Activated T-helper 2 cell treated with anti-CD3 and anti-CD28 coated beads, Interferon-gamma antibody, Interleukin-2, Interleukin-4, amounts not matched to agents 10 μg/mL and 5 μg/mL and 100 μg/mL, durations not matched to agents 14 hours and 24 hours and 36 hours (primary cell): ENCODE data around the gene POFUT2. TPM values are rescaled to one million over a fixed set of nuclear protein-coding genes. Genes with fewer than 3 reads are reported as not detected.

Experiments used
- DNase-seq: peaks from one replicate; pipeline ENCODE4 v3.0.0; 2021; ENCODE audit warnings: low spot score
- H3K27ac Mint-ChIP-seq: one replicate; pipeline ENCODE4 v1.8.0; 2021; ENCODE audit warnings: mixed read lengths
- H3K27me3 Mint-ChIP-seq: one replicate; pipeline ENCODE4 v1.8.0; 2021; ENCODE audit warnings: low read depth, mixed read lengths
- H3K36me3 Mint-ChIP-seq: one replicate; pipeline ENCODE4 v1.8.0; 2021; ENCODE audit warnings: low read depth, mixed read lengths
- H3K4me1 Mint-ChIP-seq: one replicate; pipeline ENCODE4 v1.8.0; 2021; ENCODE audit warnings: low read depth, mixed read lengths
- H3K4me3 Mint-ChIP-seq: one replicate; pipeline ENCODE4 v1.8.0; 2021; ENCODE audit warnings: low read depth, mild to moderate bottlenecking, moderate library complexity, mixed read lengths
- H3K9me3 Mint-ChIP-seq: one replicate; pipeline ENCODE4 v1.8.0; 2021; ENCODE audit warnings: mixed read lengths
- intact Hi-C: fragments of 100-400 bp; cut with micrococcal nuclease; formaldehyde crosslinking; loops from one replicate; pipeline ENCODE4 v1.15.1; 2023
- total RNA-seq: library from RNA; stranded (reverse); gene quantifications from 2 replicates; pipeline ENCODE4 v1.2.3, GENCODE V29; 2022

The POFUT2 gene
- total RNA-seq, 1 donor from 2014 or later, result 14.1 TPM

DNA sequence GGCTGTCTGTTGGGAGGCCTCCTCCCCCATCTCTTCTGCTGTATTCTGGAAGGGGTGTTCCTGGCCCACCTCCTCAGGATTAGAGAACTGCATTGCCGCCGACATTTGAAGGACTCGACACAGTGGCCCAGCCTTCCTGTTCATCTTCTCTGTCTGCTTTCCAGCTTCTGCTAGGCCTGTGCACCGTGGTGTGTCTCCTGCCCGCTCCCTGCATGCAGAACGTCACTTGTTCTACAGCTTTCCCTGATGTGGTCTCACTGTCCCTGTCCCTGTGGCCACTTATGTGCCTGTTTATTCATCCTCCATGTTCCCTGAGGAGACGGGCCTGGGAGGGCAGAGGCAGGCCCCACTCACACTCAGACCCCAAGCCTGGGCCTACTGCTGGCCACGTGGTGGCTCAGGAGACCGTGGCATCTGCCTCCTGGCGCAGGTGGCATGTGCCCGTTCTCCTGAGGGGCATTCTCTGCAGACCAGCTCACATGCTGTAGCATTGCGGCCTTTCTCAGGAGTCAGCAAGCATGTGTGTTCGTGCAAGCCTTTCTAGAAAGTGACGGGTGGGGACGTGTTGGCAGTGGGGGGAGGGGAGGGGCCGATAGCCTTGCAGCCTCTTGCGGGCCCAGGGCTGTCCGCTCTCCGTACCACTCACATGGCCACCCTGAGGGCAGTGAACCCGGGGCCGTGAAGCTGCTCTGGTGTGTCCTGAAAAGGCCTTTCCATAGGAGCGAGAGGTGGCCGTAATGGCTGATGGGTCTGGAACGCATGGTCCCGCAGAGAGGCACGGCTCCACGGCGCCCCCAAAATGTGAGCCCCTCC is 35.9 kb downstream of the POFUT2 start:
- no peak overlapping the region for H3K27ac Mint-ChIP-seq
- peaks cover 31% of the 10 kb centered on the region for H3K27me3 Mint-ChIP-seq
- intact Hi-C loops, result no loop called here
- H3K4me1 Mint-ChIP-seq, result peaks cover 7% of the 10 kb centered on the region
- no peak for DNase-seq
- H3K9me3 Mint-ChIP-seq, result no peaks in the 10 kb centered on the region
- H3K4me3 Mint-ChIP-seq, result no peak overlapping the region
- no peaks in the 10 kb centered on the region for H3K36me3 Mint-ChIP-seq

DNA sequence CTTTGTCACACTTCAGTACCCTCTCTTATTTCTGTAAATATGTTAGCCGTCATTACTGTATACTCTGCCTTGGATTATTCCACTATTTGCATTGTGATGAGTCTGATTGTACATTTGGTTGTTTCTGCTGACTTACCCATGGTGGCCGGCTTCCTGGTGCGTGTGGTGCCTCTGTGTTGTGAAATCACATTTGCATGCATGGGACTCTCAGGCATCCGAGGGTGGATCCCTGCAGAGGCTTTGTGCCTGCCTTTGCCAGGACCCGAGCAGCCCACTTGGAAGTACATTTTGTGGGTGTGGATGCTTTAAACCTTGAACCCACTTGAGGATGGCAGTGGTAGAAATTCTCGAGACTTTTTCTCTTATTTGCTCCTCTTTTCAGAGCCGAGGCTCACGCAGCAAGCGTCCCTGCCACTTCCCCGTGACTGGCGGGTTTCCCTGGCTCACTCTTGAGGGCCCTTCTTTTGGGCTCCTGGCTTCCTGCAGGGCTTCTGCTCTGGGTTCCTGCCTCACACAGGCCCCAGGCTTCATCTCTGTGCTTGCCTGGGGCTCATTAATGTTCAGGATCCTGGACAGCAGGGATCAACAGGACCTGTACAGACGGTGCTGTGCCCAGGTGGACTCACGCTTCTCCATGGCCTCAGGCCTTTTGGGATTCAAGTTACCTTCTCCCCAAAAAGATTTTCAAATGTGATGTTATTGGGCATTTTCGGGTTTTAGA is 36.6 kb downstream of the POFUT2 start:
- intact Hi-C loops, result no loop called here
- Mint-ChIP-seq H3K27ac (no peak overlapping the region), H3K27me3 (peaks cover 31% of the 10 kb centered on the region), H3K36me3 (no peaks in the 10 kb centered on the region), H3K9me3 (no peaks in the 10 kb centered on the region), H3K4me1 (peaks cover 5% of the 10 kb centered on the region), H3K4me3 (no peak overlapping the region)
- DNase-seq, result no peak

DNA sequence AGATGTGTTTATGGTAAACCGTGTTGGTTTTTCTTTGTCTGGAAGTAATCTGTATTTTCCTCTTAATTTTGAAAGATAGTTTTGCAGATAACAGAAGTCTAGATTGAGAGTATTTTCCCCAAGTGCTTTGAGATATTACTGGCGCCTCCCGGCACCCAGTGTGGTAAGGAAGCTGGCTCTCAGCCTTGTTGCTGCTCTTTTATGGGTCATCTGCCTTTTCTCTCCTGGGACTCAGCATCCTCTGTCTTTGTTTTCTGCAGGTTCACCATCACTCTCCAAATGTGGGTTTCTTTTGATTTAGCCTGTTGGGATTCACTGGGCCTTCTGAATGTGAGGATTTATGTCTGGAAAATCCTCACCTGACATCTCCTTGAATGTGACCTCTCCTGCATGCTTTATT is 37.4 kb downstream of the POFUT2 start:
- Mint-ChIP-seq H3K27me3 (peaks cover 31% of the 10 kb centered on the region), H3K4me3 (no peak overlapping the region), H3K36me3 (no peaks in the 10 kb centered on the region), H3K9me3 (no peaks in the 10 kb centered on the region), H3K4me1 (peaks cover 2% of the 10 kb centered on the region), H3K27ac (no peak overlapping the region)
- DNase-seq, result no peak
- intact Hi-C loops, result no loop called here

DNA sequence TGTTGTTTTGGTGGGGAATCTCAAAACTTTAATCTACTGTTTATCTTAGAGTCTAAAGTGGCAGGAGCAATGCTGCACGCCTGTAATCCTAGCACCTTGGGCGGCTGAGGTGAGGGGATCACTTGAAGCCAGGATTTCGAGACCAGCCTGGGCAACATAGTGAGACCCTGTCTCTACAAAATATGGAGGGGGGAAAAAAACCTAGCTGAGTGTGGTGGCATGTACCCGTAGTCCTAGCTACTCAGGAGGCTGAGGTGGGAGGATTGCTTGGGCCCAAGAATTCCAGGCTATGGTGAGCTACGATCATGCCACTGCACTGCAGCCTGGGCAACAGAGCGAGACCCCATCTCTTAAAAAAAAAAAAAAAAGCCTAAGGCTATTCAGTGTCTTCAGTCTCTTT is 38.1 kb downstream of the POFUT2 start:
- intact Hi-C loops, result no loop called here
- Mint-ChIP-seq H3K4me1 (no peaks in the 10 kb centered on the region), H3K9me3 (no peaks in the 10 kb centered on the region), H3K27ac (no peak overlapping the region), H3K36me3 (no peaks in the 10 kb centered on the region), H3K4me3 (no peak overlapping the region), H3K27me3 (peaks cover 26% of the 10 kb centered on the region)
- no peak for DNase-seq

DNA sequence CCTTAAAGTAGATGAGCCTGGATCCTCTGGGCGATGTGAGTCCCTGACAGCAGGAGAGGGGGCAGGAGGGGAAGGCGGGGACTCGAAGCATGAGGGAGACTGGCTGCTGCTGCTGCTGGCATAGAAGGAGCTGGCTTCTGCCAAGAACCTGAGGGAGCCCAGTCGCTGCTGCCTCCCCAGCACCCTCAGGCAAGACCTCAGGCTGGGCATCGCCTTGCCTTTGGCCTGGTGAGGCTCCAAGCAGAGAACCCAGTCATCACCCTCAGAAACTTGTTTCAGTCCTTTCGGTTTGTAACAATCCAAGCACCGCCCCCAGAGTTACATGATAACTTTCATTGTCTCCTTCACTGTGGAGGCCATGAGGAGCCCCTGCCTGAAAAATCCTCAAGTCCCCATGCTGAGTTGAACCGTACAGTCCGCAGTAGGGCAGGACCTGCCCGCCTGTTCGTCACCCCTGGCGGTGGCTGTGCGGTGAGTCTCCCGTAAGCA is 38.8 kb downstream of the POFUT2 start:
- peaks cover 26% of the 10 kb centered on the region for H3K27me3 Mint-ChIP-seq
- peaks cover 5% of the 10 kb centered on the region for H3K36me3 Mint-ChIP-seq
- DNase-seq, result no peak
- no peak overlapping the region for H3K4me3 Mint-ChIP-seq
- H3K9me3 Mint-ChIP-seq, result peaks cover 6% of the 10 kb centered on the region
- no peak overlapping the region for H3K27ac Mint-ChIP-seq
- intact Hi-C loops, result no loop called here
- H3K4me1 Mint-ChIP-seq, result no peaks in the 10 kb centered on the region

DNA sequence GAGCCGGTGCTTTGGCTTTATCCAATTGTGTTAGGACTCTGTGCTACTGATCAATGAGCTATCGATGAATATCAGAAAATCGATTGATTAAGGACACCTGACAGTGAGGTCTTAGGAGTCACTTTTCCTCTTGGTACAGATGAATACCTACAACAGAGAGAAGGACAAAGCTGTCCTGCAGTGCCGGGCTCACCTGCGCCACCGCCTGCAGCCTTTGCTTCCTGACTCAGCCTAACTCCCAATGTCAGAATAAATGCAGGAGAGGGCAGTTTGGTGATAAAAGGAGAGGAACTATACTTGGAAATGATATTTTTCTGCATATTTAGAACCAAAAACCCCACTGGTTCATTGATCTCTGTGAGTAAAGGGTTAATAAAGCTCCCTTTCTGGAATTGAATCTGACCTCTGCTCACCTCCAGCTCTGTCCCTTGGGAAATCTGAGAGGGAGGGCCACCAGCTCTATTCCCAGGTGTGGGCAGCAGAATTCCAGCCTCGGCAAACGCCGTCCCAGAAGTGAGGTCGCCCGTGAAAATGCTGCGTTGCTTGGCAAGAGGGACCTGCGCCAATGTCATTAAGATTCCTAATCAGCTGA is 39.3 kb downstream of the POFUT2 start:
- Mint-ChIP-seq H3K4me1 (no peaks in the 10 kb centered on the region), H3K4me3 (no peak overlapping the region), H3K36me3 (peaks cover 5% of the 10 kb centered on the region), H3K27me3 (peaks cover 26% of the 10 kb centered on the region), H3K9me3 (peaks cover 12% of the 10 kb centered on the region), H3K27ac (no peak overlapping the region)
- DNase-seq, result no peak
- intact Hi-C loops, result no loop called here

DNA sequence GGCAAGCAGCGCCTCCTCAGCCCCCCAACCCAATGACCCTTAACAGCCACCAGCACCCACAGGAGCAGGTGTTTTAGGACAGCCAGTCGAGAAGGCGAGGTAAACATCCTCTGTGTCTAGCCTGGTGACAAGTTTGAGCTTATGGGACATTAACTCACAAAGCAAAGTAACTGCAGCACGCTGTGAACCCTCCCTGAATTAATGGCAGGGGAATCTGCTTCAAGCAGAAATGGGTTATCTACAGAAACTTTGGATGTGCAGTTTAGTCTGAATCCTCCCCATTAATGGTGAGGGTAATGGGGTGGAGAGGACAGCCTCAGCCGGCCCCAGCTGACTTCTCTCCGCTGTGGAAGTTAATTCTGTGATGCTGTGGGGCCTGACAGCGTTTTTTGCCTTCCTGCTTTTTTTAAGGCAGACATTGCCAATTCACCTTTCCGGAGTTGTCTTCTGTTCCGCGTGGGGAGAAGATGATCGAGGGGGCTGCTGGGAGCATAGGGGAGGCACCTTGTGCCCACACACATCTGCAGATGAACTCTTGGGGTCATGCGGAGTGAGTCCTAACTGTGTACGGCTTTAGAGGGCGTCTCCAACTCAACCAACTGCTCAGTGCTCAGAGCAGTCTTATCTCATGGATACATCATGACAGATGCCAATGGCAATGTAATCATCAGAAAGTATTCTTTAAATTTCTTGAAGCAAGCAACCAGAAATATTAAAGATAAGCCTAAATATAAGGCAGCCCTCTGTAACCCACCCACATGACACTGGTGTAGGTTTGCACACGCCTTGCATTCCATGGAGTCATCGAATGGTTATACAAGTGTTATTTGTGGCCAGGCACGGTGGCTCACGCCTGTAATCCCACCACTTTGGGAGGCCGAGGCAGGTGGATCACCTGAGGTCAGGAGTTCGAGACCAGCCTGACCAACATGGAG is 41.0 kb downstream of the POFUT2 start:
- no peaks in the 10 kb centered on the region for H3K4me1 Mint-ChIP-seq
- peaks cover 5% of the 10 kb centered on the region for H3K36me3 Mint-ChIP-seq
- peaks cover 23% of the 10 kb centered on the region for H3K9me3 Mint-ChIP-seq
- H3K4me3 Mint-ChIP-seq, result no peak overlapping the region
- peaks cover 24% of the 10 kb centered on the region for H3K27me3 Mint-ChIP-seq
- intact Hi-C loops, result no loop called here
- no peak overlapping the region for H3K27ac Mint-ChIP-seq
- DNase-seq, result no peak

DNA sequence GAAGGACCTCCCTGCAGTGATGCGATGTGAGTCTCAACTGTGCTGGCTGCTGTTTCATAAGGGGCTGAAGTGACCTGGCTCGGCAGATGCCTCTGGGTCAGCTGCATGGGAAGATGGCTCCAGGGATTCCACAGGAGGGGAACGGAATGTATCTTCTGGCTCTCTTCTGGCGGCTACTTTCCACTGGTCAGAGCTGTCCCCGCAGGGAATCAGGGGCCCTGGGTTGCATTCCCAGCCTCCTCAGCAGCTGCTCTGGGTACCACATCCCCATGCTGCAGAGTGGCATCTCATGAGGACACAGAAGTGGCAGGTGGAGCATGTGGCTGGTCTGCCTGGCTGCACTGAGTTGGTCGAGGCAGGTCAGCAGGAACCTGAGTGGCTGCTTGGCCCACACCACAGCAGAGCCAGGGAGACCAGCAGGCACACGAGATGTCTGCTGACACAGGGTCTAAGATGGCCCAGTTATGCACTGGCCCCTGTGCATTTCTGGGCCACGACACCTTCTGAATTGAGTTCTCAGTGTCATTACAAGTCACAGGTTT is 42.8 kb downstream of the POFUT2 start:
- Mint-ChIP-seq H3K4me3 (no peak overlapping the region), H3K4me1 (no peaks in the 10 kb centered on the region), H3K36me3 (peaks cover 5% of the 10 kb centered on the region), H3K9me3 (peaks cover 29% of the 10 kb centered on the region), H3K27me3 (peaks cover 17% of the 10 kb centered on the region), H3K27ac (no peak overlapping the region)
- DNase-seq, result no peak
- intact Hi-C loops, result no loop called here

DNA sequence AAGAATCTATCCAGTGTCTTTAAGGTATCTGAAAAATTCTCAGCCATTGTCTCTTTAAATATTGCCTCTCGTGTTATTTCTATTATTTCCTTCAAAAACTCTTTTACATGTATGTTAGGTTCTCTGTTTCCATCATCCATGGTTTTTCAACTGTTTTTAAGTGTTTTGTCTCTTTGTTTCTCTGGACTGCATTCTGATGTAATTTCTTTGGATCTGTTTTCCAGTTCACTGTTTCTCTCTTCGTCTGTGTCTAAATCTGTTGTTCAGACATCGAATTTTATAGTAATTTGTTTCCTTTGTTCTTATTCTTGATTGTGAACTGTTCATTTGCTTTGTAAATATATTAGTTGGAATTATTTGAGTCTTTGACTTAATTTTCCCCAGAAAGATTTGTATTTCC is 44.1 kb downstream of the POFUT2 start:
- intact Hi-C loops, result no loop called here
- H3K9me3 Mint-ChIP-seq, result peaks cover 29% of the 10 kb centered on the region
- no peaks in the 10 kb centered on the region for H3K4me1 Mint-ChIP-seq
- no peak overlapping the region for H3K27ac Mint-ChIP-seq
- peaks cover 5% of the 10 kb centered on the region for H3K36me3 Mint-ChIP-seq
- peaks cover 24% of the 10 kb centered on the region for H3K27me3 Mint-ChIP-seq
- DNase-seq, result no peak
- no peak overlapping the region for H3K4me3 Mint-ChIP-seq

DNA sequence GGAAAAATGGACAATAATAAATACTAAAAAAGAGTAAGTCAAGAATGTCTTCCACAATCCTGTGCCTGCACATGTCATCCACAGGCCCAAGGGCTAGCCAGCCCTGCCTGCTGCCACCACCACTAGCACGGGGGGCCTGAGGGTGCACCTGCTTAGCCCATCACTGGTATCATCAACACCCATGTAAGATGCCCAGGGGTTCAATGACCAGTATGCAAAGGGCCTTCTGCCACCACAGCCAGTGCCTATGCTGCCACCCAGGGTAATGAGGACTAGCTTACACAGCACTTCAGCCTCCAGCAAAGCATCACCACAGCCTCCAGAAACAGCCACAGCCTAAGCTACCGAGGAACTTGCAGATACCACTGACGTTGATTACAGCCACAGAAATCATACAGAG is 46.3 kb downstream of the POFUT2 start:
- H3K9me3 Mint-ChIP-seq, result peaks cover 29% of the 10 kb centered on the region
- intact Hi-C loops, result no loop called here
- H3K27ac Mint-ChIP-seq, result no peak overlapping the region
- H3K4me1 Mint-ChIP-seq, result peaks cover 2% of the 10 kb centered on the region
- no peak overlapping the region for H3K4me3 Mint-ChIP-seq
- H3K27me3 Mint-ChIP-seq, result peaks cover 35% of the 10 kb centered on the region
- DNase-seq, result no peak
- peaks cover 5% of the 10 kb centered on the region for H3K36me3 Mint-ChIP-seq

DNA sequence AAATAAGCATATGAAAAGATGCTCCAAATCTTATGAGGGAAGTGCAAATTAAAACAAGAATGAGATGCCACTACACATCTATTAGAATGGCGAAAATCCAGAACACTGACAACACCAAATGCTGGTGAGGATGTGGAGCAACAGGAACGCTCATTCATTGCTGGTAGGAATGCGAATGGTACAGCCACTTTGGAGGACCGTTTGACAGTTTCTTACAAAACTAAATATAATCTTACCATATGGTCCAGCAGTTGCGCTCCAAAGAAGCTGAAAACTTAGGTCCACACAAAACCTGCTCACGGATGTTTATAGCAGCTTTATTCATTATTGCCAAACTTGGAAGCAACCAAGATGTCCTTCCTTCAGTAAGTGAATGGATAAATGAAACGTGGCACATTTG is 50.3 kb downstream of the POFUT2 start:
- Mint-ChIP-seq H3K9me3 (peaks cover 14% of the 10 kb centered on the region), H3K36me3 (no peaks in the 10 kb centered on the region), H3K27ac (no peak overlapping the region), H3K4me1 (peaks cover 2% of the 10 kb centered on the region), H3K4me3 (no peak overlapping the region), H3K27me3 (peaks cover 41% of the 10 kb centered on the region)
- no peak for DNase-seq
- intact Hi-C loops, result no loop called here

DNA sequence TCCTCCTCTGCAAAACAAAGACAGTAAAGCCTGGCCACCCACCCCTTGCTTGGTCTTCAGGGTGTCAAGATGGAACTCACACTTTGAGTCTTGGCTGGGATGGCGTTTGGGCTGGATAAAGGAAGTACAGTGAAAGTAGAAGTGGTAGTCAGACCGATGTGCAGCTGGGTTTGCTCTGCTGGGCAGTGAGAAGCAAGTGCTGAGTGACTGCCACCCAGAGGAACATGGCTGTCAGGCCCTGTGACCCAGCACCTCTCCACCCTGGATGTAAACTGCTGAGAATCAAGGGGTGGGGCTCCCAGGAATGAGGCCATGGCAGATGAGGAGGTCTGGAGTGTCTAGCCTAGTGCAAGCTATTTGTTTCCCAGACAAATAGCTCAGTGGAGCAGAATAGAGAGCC is 51.2 kb downstream of the POFUT2 start:
- Mint-ChIP-seq H3K4me3 (no peak overlapping the region), H3K4me1 (peaks cover 2% of the 10 kb centered on the region), H3K27me3 (peaks cover 48% of the 10 kb centered on the region), H3K9me3 (peaks cover 5% of the 10 kb centered on the region), H3K27ac (no peak overlapping the region), H3K36me3 (no peaks in the 10 kb centered on the region)
- no peak for DNase-seq
- intact Hi-C loops, result no loop called here
